ENCODE measurements around the gene MGAT4A. TPM values are rescaled to one million over a fixed set of nuclear protein-coding genes. Genes with fewer than 3 reads are reported as not detected.

The MGAT4A gene
- total and polyA plus RNA-seq, 2 donors (not counting 1 experiment from before 2014, with no cell fraction given): 16.5 to 32.7 TPM

- no peaks in the 10 kb centered on the region for H3K27me3 ChIP-seq (replicated peaks in 1 of 4; ENCODE audit: control extremely low read depth in 1 of 4, control insufficient read depth in 3 of 4, insufficient read depth in 4 of 4, low read length in 3 of 4)
- ChIA-PET CTCF (interaction anchor here (1.8 kb wide), 1 partner anchor 9 kb away, joined by 3 read pairs; no protein-coding TSS in a partner anchor), POLR2A (no interaction called here)
- DNase-seq: no peak
- H3K4me3 ChIP-seq (ENCODE audit: control extremely low read depth in 1 of 5, extremely low read depth in 1 of 5, insufficient read depth in 1 of 5, low read depth in 2 of 5, low read length in 4 of 5): no peak overlapping the region
- no peak overlapping the region for H3K4me3 Mint-ChIP-seq
- TF ChIP-seq CTCF (IDR thresholded peaks at IDR 0.05) (no peak), EZH2 (IDR thresholded peaks at IDR 0.05; ENCODE audit: borderline replicate concordance, insufficient read depth, low read depth, low read length, poor library complexity, severe bottlenecking) (no peak)
- H3K4me1 ChIP-seq (ENCODE audit: control insufficient read depth in 2 of 2, insufficient read depth in 2 of 2, low read length in 2 of 2): peaks cover under 1 to 10% of the 10 kb centered on the region in 2 donors
- no peak overlapping the region for H3K27ac ChIP-seq (ENCODE audit: low read length in 2 of 2)
- no peaks in the 10 kb centered on the region for H3K27me3 Mint-ChIP-seq
- no peak overlapping the region for H3K4me2 ChIP-seq (replicated peaks; ENCODE audit: low read depth, low read length, poor library complexity, severe bottlenecking)
- peaks cover 31% of the 10 kb centered on the region for H3K4me1 Mint-ChIP-seq
- no peak overlapping the region for H3K9ac ChIP-seq (ENCODE audit: low read length)
- peak overlapping the region; percentile 0 for H3K27ac Mint-ChIP-seq
- H4K20me1 ChIP-seq (ENCODE audit: control insufficient read depth, insufficient read depth, low read length, poor library complexity, severe bottlenecking): no peaks in the 10 kb centered on the region
- no peaks in the 10 kb centered on the region for H3K9me3 ChIP-seq (ENCODE audit: control extremely low read depth in 1 of 3, control insufficient read depth in 2 of 3, insufficient read depth in 1 of 3, low read length in 2 of 3)
- intact Hi-C loops (cut with micrococcal nuclease): loop anchor here (10.0 kb wide), 1 partner anchor 49 kb away; no protein-coding TSS in a partner anchor
- no peak for ATAC-seq (ENCODE audit: low read depth)
- no peak overlapping the region for H2AFZ ChIP-seq (ENCODE audit: insufficient read depth, low read depth, low read length, poor library complexity, severe bottlenecking)
- H3K36me3 ChIP-seq (replicated peaks in 1 of 2; ENCODE audit: control extremely low read depth in 1 of 2, control insufficient read depth in 1 of 2, extremely low read depth in 1 of 2, insufficient read depth in 2 of 2, low read length in 1 of 2): no peaks in the 10 kb centered on the region
- H3K79me2 ChIP-seq (ENCODE audit: control insufficient read depth, insufficient read depth, low read length): peaks cover 66% of the 10 kb centered on the region
- H3K9me3 Mint-ChIP-seq (ENCODE audit: insufficient read depth): no peaks in the 10 kb centered on the region
- WGBS (ENCODE audit: insufficient coverage): 80% methylated on average over 1 of the region's 5 CpGs
These were observed 27.2 kb downstream of the MGAT4A start for GRCh38 chr2:98703738-98704137.

GRCh38 chr2:98702858-98703620 lies 27.9 kb downstream of the MGAT4A start:
- ChIA-PET CTCF (interaction anchor here (1.5 to 1.8 kb wide), 2 partner anchors 9 to 15 kb away, joined by 3 read pairs; no protein-coding TSS in a partner anchor), POLR2A (no interaction called here)
- ATAC-seq (ENCODE audit: low read depth) (no peak), DNase-seq (no peak)
- H3K4me1 ChIP-seq (ENCODE audit: control insufficient read depth in 2 of 2, insufficient read depth in 2 of 2, low read length in 2 of 2): peaks cover 0 to 9% of the 10 kb centered on the region in 2 donors
- no peak for TF ChIP-seq CTCF (IDR thresholded peaks at IDR 0.05)
- TF ChIP-seq EZH2 (IDR thresholded peaks at IDR 0.05; ENCODE audit: borderline replicate concordance, insufficient read depth, low read depth, low read length, poor library complexity, severe bottlenecking): no peak
- H3K9me3 ChIP-seq (ENCODE audit: control extremely low read depth in 1 of 3, control insufficient read depth in 2 of 3, insufficient read depth in 1 of 3, low read length in 2 of 3): no peaks in the 10 kb centered on the region
- H3K9ac ChIP-seq (ENCODE audit: low read length): no peak overlapping the region
- Mint-ChIP-seq H3K27ac (no peak overlapping the region), H3K9me3 (ENCODE audit: insufficient read depth) (no peaks in the 10 kb centered on the region), H3K4me1 (peaks cover 31% of the 10 kb centered on the region), H3K27me3 (no peaks in the 10 kb centered on the region), H3K4me3 (no peak overlapping the region)
- no peaks in the 10 kb centered on the region for H3K36me3 ChIP-seq (replicated peaks in 1 of 2; ENCODE audit: control extremely low read depth in 1 of 2, control insufficient read depth in 1 of 2, extremely low read depth in 1 of 2, insufficient read depth in 2 of 2, low read length in 1 of 2)
- H3K79me2 ChIP-seq (ENCODE audit: control insufficient read depth, insufficient read depth, low read length): peaks cover 65% of the 10 kb centered on the region
- H3K4me2 ChIP-seq (replicated peaks; ENCODE audit: low read depth, low read length, poor library complexity, severe bottlenecking): no peak overlapping the region
- H4K20me1 ChIP-seq (ENCODE audit: control insufficient read depth, insufficient read depth, low read length, poor library complexity, severe bottlenecking): no peaks in the 10 kb centered on the region
- intact Hi-C loops (cut with micrococcal nuclease): loop anchor here (10.0 kb wide), 1 partner anchor 48 kb away; no protein-coding TSS in a partner anchor
- 92% methylated on average over 2 of the region's 6 CpGs for WGBS (ENCODE audit: insufficient coverage)
- no peak overlapping the region for H3K27ac ChIP-seq (ENCODE audit: low read length in 2 of 2)
- no peaks in the 10 kb centered on the region for H3K27me3 ChIP-seq (replicated peaks in 1 of 4; ENCODE audit: control extremely low read depth in 1 of 4, control insufficient read depth in 3 of 4, insufficient read depth in 4 of 4, low read length in 3 of 4)
- H2AFZ ChIP-seq (ENCODE audit: insufficient read depth, low read depth, low read length, poor library complexity, severe bottlenecking): no peak overlapping the region
- H3K4me3 ChIP-seq (ENCODE audit: control extremely low read depth in 1 of 5, extremely low read depth in 1 of 5, insufficient read depth in 1 of 5, low read depth in 2 of 5, low read length in 4 of 5): no peak overlapping the region
